CMK (cell line): ENCODE measurements around the gene ADARB2.
"Not testable (repeated sequence)": the region's sequence is repeated elsewhere in the genome, so short reads cannot be mapped to it uniquely, and the experiment has no call there.

Experiments used
- DNase-seq: peaks from one replicate; pipeline ENCODE4 v3.0.0-alpha.2; 2010; ENCODE audit warnings: low read depth

ADARB2 gene

DNA sequence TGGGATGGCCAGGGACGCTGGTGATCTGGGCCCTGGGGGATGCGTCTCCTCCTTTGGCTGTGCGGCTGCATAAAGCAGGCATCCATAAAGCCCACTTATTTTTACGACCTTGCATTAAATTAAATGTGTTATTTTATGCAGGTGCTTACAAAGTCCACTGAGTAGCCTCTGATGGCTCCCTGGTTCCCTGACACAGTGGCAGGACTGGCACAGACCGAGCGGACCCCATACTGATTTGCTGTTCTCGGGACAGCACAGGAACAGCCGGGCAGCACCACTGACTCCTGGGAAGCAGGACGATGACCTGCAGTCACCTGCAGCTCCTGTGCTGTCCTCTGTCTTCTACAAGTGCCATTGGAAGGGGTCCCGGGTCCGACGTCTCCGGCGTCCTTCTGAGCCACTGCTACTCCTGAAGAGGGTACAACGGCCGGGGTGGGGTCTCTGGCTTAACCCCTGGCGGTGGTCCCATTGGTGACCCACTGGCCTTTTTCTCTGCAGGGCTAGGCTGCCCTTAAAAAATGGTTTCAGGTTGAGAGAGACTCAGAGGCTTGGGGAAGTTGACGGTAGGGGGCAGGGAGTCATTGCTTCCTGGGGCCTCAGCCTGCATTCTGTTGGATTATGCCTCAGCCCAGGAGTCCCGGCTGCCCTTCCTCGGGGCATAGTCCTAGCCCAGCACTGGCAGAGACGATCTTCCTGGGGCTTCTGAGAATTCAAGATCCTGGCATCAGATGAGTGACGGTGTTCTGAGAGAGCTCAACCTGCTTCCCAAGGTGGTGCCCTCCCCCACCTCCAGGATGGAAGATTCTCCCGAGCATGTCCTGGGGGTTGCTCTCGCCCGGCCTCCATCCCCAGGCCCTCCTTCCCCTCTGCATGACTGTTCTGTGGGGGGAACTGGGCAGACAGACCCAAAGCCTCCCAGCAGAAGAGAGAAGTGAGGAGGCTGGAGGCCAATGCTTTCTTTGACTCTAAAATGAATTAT, 330.1 kb downstream of the ADARB2 start:
- DNase-seq = no peak

GRCh38 chr10:1406132-1406966, 331.0 kb downstream of the ADARB2 start:
- no peak for DNase-seq

DNA sequence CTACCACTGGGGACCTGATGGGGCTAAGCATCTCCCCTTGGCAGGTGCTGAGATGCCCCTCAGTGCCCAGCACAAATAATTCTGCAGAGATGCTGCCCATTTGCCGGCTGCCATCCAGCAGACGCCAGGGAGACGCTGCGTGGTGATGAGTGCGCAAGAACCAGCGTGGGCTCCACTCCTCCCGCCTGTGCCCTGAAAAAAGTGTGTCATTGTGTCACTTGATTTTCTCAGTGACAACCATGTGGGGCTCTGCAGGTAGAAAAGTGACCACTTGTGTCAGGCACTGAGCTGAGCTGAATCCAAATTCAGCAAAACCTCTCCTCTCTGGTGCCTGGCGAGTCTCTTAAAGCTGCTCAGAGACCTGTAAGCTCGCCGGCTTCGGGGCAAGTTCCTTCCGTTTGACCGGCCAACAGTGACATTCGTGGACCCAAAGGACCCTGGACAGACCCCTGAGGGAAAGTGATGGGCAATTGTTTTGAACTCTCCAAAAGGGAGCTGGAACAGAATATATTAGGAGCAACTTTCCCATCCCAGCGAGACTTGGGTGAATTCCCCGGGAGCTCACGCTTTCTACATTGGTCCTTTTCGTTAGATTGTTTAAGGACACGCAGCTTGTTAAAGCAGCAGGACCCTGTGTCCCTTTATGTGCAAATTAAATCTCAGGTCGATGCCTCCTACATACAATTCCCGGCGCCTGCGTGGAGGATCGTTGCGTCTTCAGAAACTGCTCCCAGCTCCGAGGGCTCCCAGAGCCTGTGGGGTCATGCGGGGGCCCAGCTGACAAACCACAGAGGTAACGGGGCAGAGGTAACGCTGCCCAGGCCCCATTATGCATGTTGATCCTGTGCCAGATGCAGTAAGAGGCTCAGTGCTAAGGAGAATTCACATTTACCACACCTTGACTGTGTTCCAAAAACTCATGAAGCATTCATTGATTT, 332.7 kb downstream of the ADARB2 start:
- DNase-seq = no peak

GRCh38 chr10:1403508-1404322, 333.6 kb downstream of the ADARB2 start:
- no peak for DNase-seq

GRCh38 chr10:1402816-1403507, 334.4 kb downstream of the ADARB2 start:
- DNase-seq = no peak

GRCh38 chr10:1402016-1402770, 335.1 kb downstream of the ADARB2 start:
- no peak for DNase-seq

DNA sequence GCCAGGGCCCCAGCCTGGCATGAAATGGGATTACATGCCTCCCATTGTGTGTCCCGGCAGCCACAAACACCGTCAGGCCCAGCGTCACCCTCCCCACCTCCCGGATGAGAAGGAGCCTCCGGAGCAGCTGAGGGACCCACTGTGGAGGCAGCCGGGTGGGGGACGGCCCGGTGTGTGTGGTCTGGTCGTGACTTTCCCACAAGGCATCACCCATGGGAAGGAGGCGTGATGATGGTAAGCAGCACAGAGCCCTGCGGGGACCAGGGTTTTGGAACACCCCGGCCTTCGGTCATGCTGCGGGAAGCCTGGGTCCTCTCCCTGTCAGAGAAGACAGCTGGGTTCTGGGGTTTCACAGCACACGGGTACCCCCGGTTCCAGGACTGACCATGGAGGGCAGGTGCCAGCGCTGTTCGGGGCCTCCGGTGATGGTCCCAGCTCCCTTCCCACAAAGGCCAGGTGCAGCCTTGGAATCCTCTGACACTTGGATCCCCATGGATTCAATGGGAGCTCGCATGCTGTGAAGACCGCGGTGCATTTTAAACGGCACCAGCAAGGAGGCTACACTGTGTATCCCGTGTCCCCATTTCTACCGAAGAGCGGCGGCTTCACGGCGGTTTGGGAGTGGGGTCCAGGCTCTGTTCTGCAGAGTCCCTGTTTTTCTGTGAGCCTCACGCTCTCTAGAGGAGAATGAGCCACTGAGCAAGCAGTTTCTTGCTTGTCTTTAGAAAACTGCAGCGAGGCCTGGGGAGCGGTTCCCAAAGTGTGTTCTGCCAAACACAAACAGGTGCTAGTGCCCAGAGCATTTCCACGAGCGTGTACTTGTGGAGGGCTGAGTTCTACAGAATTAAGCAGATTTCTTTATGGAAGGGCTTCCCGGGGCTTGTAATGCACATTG, 336.0 kb downstream of the ADARB2 start:
- no peak for DNase-seq

DNA sequence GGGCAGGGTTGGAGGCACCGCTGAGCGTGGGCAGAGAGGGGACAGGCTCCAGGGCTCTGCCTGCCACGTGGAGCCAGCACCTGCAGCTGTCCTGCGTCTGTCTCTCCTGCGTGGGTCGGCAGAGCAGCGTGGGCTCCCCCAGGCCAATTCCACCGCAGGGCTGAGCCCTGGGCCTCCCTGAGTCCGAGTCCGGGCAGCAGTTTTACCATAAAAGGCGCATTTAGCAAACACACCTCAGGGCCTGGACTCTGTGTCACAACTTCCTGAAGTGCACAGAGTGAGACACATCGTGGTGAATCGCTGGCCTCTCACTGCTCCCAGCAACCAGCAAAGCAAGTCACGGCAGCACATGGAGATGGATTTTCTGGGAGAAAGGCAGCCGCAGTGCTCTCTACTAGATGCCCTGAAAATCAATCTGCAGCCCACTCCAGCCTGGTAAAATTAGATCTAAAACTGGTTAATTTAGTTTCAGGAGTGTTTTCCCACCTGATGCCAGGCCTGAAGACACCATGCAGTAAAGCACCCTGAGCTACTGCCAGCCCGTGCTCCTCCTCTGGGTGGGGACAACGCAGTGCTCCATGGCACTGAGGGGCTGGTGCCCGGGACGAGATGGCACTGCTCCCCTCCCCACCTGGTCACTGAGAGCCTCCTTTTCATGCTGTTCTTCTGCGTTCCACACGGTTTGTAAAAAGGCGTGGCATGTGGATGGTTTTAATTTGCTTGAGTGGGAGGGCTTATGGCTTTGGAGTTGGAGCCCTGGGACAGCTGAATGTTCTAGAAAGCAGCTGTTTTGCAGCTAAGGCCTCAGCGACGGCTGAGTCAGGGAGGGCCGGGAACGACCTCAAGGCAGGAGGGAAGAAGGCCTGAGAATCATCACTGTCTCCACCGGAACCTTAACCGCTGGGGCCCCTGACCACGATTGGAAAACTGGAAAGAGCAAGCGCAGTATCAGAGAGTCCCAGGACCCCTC, 336.9 kb downstream of the ADARB2 start:
- DNase-seq = no peak

DNA sequence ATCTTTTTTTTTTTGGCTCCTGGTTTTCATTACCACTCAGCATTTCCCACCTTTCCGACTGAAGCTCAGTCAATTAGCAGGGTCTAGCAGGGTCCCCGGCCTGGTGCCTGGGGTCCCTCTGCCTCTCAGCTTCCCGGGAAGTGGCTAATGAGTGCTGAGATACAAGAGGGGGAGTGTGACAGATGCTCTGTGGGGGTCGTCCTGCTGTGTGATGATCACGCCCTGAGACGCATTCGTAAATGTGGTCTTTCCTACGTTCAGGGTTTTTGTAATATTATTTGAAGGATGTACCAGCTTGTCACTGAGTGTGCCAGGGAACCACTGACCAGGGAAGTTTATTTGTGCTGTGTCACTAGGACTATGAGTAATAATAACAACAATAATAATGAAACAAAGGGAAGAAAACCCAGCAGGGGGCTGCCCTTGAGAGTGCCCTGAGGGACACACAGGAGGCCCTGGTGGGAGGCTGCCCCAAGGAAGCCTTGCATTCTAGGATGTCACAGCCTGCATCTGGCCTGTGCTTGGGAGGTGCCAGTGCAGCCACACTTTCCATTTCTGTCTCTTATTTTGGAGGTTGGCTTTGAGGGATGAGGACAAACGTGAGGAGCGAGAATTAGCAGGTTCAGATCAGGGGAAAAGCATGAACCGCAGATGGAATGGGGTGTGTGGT, 337.8 kb downstream of the ADARB2 start:
- no peak for DNase-seq

- DNase-seq = no peak
These were observed 338.5 kb downstream of the ADARB2 start for GRCh38 chr10:1398626-1399410.

- not testable (repeated sequence) for DNase-seq
These were observed 339.2 kb downstream of the ADARB2 start for GRCh38 chr10:1398116-1398515.

- no peak for DNase-seq
These were observed 341.1 kb downstream of the ADARB2 start for GRCh38 chr10:1396297-1396635.

DNA sequence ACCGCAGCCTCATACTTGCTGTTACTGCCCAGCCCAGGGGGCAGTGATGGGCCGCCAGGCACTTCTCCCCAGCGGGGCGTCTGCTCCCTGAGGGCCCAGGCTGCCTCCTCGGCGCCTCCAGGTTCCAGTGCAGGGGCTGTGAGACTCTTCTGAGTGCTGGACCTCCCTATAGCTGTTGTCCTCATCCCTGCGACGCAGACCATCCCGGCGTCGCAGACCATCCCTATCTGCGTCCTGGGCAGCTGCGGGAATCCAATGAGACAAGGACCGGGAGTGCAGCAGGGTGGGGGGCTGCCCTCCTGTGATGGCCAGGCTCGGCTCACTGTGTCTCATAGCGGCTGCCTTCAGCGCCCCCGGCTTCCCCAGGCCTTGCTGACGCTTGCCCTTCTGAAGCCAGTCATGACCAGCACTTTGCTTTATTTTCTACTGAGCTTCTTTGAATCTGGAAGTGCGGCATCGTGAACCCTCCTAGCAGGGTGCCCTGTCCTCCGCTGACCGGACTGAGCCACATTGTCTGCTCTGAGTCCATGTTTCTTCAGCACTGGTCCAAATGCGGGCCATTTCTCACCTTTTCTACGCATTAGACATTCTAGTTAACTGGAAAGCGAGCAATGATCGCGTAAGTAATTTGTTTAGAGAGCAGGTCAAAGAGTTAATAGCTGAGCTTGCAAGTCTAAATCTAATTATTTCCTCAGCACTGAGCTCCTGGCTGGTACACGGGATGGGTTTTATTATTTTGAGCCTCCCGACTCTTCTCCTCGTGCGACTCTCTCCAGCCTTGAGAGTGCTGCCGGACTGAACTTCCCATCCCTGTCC, 341.6 kb downstream of the ADARB2 start:
- no peak for DNase-seq

DNA sequence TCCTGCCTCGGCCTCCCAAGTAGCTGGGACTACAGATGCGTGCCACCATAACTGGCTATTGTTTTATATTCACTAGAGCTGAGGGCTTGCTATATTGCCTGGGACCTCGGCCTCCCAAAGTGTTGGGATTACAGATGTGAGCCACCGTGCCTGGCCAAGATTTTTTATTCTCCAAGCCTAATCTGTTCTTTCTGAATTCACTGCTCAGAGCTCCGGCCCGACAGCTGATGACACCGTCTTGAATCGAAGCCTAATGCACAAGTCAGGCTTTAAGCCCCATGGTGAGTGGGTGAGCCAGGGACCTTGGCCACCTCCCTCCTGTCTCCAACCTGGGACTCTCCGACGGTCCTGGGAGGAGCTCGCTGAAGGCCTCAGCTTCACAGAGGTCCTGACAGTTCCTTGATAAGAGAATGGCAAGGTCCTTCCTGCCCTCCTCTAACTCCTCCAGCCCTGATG, 342.3 kb downstream of the ADARB2 start:
- DNase-seq = no peak
